ENCODE data around the gene FAAP20.

DNA sequence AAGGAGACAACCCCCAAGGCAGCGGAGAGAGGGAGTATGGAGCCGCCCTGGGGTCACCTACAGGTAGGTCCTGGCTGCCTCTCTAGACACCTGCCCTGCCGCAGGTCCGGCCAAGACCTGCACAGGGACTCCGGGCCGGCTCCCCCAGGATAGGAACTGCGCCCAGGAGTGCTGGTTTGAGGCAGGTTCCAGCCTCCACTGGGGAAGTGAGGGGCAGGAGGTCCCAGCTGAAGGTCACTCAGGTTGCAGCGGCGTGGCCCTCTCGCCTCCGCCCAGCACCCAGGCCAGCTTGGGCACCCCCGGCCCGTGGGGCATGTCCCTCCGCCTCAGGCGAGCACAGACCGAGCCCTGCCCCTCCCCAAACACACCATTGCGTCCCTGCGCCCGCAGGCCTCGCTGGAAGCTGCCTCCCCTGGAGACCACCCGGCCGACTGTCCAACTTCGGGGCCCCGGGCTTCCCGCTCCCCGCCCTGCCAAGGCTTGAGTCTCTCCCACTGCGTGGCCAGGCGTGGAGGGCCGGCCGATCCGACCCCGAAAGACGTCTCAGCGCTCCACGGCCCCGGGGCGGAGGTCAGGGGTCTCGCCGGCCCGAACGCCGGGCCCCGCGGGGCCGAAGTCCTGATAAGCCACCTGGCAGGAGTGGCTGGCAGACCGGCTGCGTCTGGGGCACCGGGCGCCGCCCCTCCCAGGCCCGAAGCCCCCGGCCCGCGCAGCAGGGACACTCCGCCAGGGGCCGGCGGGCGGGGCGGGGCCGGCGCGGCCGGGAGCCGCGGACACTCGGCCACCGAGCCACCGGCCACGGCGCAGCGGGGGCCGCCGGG lies 32.2 kb upstream of the FAAP20 start:
- TF ChIP-seq KDM5A (IDR thresholded peaks at IDR 0.05; ENCODE audit: low read length) (no peak), EP300 (IDR thresholded peaks at IDR 0.05; ENCODE audit: borderline replicate concordance in 1 of 2, low read depth in 2 of 2, low read length in 2 of 2) (no peak), BCL11A (IDR thresholded peaks at IDR 0.05; ENCODE audit: low read depth in 2 of 2, low read length in 2 of 2) (no peak), MAFK (IDR thresholded peaks at IDR 0.05; ENCODE audit: low read depth, low read length) (no peak)
- TF ChIP-seq, protein P1, sequence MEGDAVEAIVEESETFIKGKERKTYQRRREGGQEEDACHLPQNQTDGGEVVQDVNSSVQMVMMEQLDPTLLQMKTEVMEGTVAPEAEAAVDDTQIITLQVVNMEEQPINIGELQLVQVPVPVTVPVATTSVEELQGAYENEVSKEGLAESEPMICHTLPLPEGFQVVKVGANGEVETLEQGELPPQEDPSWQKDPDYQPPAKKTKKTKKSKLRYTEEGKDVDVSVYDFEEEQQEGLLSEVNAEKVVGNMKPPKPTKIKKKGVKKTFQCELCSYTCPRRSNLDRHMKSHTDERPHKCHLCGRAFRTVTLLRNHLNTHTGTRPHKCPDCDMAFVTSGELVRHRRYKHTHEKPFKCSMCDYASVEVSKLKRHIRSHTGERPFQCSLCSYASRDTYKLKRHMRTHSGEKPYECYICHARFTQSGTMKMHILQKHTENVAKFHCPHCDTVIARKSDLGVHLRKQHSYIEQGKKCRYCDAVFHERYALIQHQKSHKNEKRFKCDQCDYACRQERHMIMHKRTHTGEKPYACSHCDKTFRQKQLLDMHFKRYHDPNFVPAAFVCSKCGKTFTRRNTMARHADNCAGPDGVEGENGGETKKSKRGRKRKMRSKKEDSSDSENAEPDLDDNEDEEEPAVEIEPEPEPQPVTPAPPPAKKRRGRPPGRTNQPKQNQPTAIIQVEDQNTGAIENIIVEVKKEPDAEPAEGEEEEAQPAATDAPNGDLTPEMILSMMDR (IDR thresholded peaks at IDR 0.05; ENCODE audit: control extremely low read depth in 1 of 3, insufficient read depth in 1 of 3, low read depth in 1 of 3, low read length in 3 of 3): no peak

Data from H1 (cell line).